NAMALWA (cell line): Measurements from ENCODE around the gene ACSS3.
"Not testable (repeated sequence)": the region's sequence is repeated elsewhere in the genome, so short reads cannot be mapped to it uniquely, and the experiment has no call there.

ENCODE experiments used
- DNase-seq: peaks from one replicate; pipeline ENCODE4 v3.0.0-alpha.2; 2015; ENCODE audit warnings: low spot score

ACSS3 gene

GRCh38 chr12:81167694-81168093 is 89.8 kb downstream of the ACSS3 start:
- DNase-seq: no peak

- DNase-seq: no peak
Observed at GRCh38 chr12:81168445-81168844, 90.6 kb downstream of the ACSS3 start.

- no peak for DNase-seq
Observed at GRCh38 chr12:81170072-81170471, 92.2 kb downstream of the ACSS3 start.

GRCh38 chr12:81172851-81173250 is 95.0 kb downstream of the ACSS3 start:
- DNase-seq: no peak

DNA sequence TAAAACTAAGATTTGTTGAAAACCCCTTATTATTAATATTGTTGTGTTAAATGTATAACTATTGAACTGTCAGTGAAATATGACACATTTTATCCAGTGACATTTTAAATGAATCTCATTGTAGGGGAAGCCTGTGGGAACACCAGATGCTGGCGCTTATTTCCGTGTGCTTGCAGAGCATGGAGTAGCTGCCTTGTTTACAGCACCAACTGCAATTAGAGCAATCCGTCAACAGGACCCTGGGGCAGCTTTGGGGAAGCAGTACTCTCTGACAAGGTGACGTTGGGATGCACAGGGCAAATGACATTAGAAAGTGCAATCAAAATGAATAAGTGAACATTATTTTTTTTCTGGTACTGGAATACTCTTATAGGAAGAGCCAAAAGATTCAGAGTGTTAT is 96.8 kb downstream of the ACSS3 start:
- no peak for DNase-seq

DNA sequence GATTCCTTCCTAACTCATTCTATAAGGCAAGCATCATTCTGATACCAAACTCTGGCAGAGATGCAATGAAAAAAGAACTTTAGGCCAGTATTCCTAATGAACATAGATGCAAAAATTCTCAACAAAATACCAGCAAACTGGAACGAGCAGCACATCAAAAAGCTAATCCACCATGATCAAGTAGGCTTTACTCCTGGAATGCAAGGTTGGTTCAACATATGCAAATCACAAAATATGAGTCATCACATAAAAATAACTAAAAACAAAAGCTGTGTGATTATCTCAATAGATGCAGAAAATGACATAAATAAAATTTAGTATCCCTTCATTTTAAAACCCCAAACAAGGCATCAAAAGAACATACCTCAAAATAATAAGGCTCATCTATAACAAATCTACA is 98.9 kb downstream of the ACSS3 start:
- no peak for DNase-seq

DNA sequence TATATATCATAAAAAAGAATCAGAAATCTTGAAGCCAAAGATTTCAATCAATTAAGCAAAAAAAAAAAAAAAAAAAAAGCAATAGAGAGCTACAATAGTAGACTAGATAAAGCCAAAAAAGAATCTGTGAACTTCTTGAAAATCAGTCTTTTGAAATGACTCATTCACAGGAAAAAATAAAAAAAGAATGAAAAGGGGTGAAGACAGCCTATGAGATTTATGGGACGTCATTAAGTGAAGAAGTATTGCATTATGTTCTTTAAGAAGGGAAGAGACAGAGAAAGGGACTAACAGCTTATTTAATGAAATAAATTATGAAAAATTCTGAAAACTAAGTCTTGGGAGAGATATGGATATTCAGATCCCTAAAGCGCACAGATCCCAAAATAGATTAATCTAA is 103.8 kb downstream of the ACSS3 start:
- DNase-seq: no peak

DNA sequence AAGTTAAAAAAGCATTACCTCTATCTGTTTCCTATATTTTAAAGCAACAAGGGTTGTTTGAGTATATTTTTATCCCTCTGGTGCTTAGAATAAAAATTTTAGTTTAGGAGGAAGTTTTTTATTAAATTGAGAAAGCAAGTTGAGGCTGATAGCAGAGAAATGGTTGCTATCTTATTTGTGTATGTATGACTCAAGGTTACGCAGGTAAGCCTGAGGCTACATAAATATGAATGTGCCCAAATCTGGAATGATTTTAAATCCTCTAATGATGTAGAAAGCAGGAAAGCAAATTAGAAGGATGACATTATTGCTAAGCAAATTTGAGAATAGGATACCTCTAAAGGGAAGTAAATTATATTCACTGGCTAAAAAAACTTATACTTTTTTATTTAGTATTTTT is 109.8 kb downstream of the ACSS3 start:
- no peak for DNase-seq

DNA sequence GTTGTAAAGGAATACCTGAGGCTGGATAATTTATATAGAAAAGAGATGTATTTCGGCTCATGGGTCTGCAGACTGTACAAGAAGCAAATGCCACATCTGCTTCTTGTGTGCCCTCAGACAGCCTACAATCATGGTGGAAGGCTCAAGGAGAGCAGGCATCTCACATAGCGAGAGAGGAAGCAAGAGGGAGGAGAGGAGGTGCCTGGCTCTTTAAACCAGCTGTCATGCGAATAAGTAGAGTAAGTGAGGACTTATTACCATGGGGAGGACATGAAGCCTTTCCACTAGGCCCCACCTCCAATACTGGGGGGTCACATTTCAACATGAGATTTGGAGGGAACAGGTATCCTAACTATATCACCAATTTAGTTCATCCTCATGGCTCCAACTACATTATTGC is 118.7 kb downstream of the ACSS3 start:
- DNase-seq: no peak

DNA sequence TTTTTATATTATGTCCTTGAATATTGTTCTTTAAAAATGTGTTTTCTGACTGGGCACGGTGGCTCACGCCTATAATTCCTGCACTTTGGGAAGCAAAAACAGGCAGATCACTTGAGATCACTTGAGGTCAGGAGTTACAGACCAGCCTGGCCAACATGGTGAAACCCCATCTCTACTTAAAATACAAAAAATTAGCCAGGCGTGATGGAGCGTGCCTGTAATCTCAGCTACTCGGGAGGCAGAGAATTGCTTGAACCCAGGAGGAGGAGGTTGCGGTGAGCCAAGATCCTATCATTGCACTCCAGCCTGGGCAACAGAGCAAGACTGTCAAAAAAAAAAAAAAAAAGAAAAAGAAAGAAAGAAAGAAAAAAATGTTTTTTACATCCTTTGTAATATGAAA is 122.7 kb downstream of the ACSS3 start:
- not testable (repeated sequence) for DNase-seq

GRCh38 chr12:81203671-81204204 is 125.9 kb downstream of the ACSS3 start:
- no peak for DNase-seq

- DNase-seq: no peak
Observed at GRCh38 chr12:81205416-81205815, 127.5 kb downstream of the ACSS3 start.

GRCh38 chr12:81206429-81206828 is 128.6 kb downstream of the ACSS3 start:
- no peak for DNase-seq

GRCh38 chr12:81207173-81207572 is 129.3 kb downstream of the ACSS3 start:
- DNase-seq: no peak

GRCh38 chr12:81207664-81208063 is 129.8 kb downstream of the ACSS3 start:
- no peak for DNase-seq

GRCh38 chr12:81208187-81208911 is 130.5 kb downstream of the ACSS3 start:
- no peak for DNase-seq

GRCh38 chr12:81209012-81209411 is 131.1 kb downstream of the ACSS3 start:
- DNase-seq: no peak

- not testable (repeated sequence) for DNase-seq
Observed at GRCh38 chr12:81209772-81210225, 131.9 kb downstream of the ACSS3 start.

DNA sequence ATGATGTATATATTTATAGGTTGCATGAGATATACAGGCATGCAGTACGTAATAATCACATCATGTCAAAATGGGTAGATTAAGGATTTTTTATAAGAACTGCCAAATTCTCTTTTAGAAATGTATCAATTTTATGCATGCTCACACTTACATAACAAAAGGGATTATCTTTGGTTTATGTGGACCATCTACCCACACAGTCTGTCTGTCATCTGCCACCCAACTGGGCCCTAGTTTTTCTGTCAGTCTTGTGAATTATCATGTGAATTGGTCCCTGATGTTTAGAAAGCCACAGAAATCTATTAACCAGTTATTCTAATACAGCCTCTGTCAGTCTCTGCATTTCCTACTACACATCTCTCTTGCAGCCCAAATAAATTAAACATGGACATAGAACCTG is 133.4 kb downstream of the ACSS3 start:
- no peak for DNase-seq

GRCh38 chr12:81212996-81213696 is 135.3 kb downstream of the ACSS3 start:
- no peak for DNase-seq

- DNase-seq: no peak
Observed at GRCh38 chr12:81216739-81217138, 138.9 kb downstream of the ACSS3 start.

DNA sequence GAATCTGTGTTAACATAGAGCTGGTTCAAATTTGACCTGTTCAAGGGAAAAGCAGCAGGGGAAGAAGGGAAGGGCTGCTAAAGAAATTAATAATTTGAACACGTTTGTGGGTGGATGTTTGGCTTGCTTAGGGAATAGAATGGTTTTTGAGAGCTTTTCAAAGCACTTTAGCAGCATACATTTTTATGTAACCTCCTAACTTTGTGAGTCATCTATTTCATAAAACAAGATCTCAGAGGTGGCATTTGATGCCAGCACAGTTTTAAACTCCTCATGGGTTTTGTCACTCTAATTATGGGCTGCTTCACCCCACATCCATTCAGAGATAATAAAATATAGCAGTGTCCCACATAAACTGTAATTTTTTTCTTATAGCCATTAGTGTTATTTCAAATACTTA is 143.8 kb downstream of the ACSS3 start:
- DNase-seq: no peak

DNA sequence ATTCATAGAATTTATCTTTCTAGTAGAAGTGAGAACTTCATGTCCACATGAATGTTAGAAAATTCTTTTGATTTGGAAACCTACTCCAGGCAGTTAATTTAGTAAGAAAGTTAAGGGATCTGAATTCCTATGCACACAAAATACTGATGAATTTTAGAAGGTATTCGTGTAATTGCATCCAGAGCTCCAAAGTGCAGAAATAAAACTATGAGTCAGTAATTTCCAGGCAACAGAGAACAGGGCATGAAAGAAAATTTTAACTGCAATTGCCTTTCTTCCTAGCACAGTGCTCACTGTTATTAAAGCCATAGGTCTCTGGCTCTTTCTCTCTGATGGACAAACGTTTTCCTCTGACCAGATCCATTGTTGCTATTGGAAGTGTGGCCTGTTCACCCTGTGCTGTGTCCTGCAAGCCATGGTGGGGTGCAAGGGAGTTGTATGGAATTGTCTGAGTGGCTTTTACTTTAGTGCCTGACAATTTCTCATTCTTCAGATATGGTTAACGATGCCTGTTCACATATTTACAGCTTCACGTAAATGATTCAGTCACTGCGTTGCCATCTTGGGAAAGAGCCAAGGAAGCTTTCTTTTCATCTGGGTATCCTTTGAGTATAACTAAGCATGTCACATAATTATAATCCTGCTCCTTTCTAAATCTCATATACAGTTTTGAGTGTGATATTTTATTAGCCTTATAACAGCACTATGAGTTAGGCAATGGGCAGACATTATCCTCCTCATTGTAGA is 145.1 kb downstream of the ACSS3 start:
- no peak for DNase-seq
